GM12891 (cell line): ENCODE results near the gene AKR1D1.

Experiments
- DNase-seq: peaks from one replicate; pipeline ENCODE4 v3.0.0; 2011; ENCODE audit warnings: low spot score; ENCODE audit not compliant: insufficient read length
- FAIRE-seq: peaks from 2 replicates; lab custom pipeline; 2011; peaks lifted over from hg19 to GRCh38; lab: Jason Lieb, UNC
- PAX5 ChIP-seq: IDR thresholded peaks from 2 replicates; pipeline ENCODE4 v1.6.1; 2011; ENCODE audit warnings: low read length, moderate library complexity, mild to moderate bottlenecking; ENCODE audit not compliant: insufficient read depth, severe bottlenecking
- POLR2A ChIP-seq: IDR thresholded peaks from 2 replicates; pipeline ENCODE4 v1.6.1; 2011; ENCODE audit warnings: low read depth, low read length, control low read depth
- POLR2AphosphoS5 ChIP-seq: IDR thresholded peaks from 2 replicates; pipeline ENCODE4 v1.6.1; 2011; ENCODE audit warnings: low read depth, low read length, control low read depth
- POU2F2 ChIP-seq: IDR thresholded peaks from 2 replicates; pipeline ENCODE4 v1.6.1; 2011; ENCODE audit warnings: low read depth, mild to moderate bottlenecking, control low read depth, low read length, moderate library complexity
- SPI1 ChIP-seq: IDR thresholded peaks from 2 replicates; pipeline ENCODE4 v1.6.1; 2011; ENCODE audit warnings: low read depth, low read length, control low read depth
- TAF1 ChIP-seq: IDR thresholded peaks from 2 replicates; pipeline ENCODE4 v1.6.1; 2011; ENCODE audit warnings: low read depth, low read length, control low read depth

AKR1D1 gene

GRCh38 chr7:138164804-138165203 is 88.5 kb downstream of the AKR1D1 start:
- TF ChIP-seq SPI1 (no peak), PAX5 (no peak), POLR2AphosphoS5 (no peak)
- DNase-seq (no peak), FAIRE-seq (no peak)

GRCh38 chr7:138166681-138167080 is 90.4 kb downstream of the AKR1D1 start:
- no peak for TF ChIP-seq POLR2AphosphoS5
- TF ChIP-seq TAF1, result no peak
- no peak for TF ChIP-seq POLR2A
- TF ChIP-seq PAX5, result no peak
- no peak for TF ChIP-seq POU2F2
- TF ChIP-seq SPI1, result no peak
- FAIRE-seq, result no peak
- no peak for DNase-seq

- FAIRE-seq (no peak), DNase-seq (no peak)
- no peak for TF ChIP-seq POU2F2
- TF ChIP-seq POLR2A, result no peak
- no peak for TF ChIP-seq TAF1
Measured at GRCh38 chr7:138167222-138167621, 91.0 kb downstream of the AKR1D1 start.

GRCh38 chr7:138167869-138168296 is 91.6 kb downstream of the AKR1D1 start:
- DNase-seq, result no peak
- peak; percentile 9 for FAIRE-seq
- TF ChIP-seq POU2F2, result no peak
- TF ChIP-seq POLR2AphosphoS5, result no peak
